ENCODE results near the gene FOXM1.

- TF ChIP-seq FOXM1 (IDR thresholded peaks at IDR 0.05; ENCODE audit: borderline replicate concordance) (no peak), ELF4 (IDR thresholded peaks at IDR 0.05) (no peak), ARNT (IDR thresholded peaks at IDR 0.05) (no peak), BHLHE40 (IDR thresholded peaks at IDR 0.05; ENCODE audit: borderline replicate concordance) (no peak), SUZ12 (IDR thresholded peaks at IDR 0.05) (no peak), FOXK2 (IDR thresholded peaks at IDR 0.05) (no peak), SP1 (IDR thresholded peaks at IDR 0.05) (no peak), L3MBTL2 (conservative IDR thresholded peaks at IDR 0.05) (no peak), ZNF384 (IDR thresholded peaks at IDR 0.05) (no peak), LEF1 (IDR thresholded peaks at IDR 0.05; ENCODE audit: borderline replicate concordance) (no peak)
Measured at GRCh38 chr12:2851931-2852330, 25.0 kb downstream of the FOXM1 start.
